ENCODE measurements around the gene USH2A.

The USH2A gene

GRCh38 chr1:215835951-215836350, 587.3 kb downstream of the USH2A start:
- no peak for DNase-seq

GRCh38 chr1:215833941-215834729, 589.1 kb downstream of the USH2A start:
- no peak for DNase-seq

GRCh38 chr1:215830226-215830810, 592.9 kb downstream of the USH2A start:
- DNase-seq: no peak

GRCh38 chr1:215825056-215825455, 598.2 kb downstream of the USH2A start:
- no peak for DNase-seq

- DNase-seq: no peak
Measured at GRCh38 chr1:215824245-215824644, 599.0 kb downstream of the USH2A start.

GRCh38 chr1:215819114-215819513, 604.1 kb downstream of the USH2A start:
- DNase-seq: no peak

- DNase-seq: no peak
Measured at GRCh38 chr1:215807911-215808436, 615.3 kb downstream of the USH2A start.

- DNase-seq: no peak
Measured at GRCh38 chr1:215807218-215807617, 616.0 kb downstream of the USH2A start.

GRCh38 chr1:215797859-215798258, 625.4 kb downstream of the USH2A start:
- no peak for DNase-seq

- DNase-seq: no peak
Measured at GRCh38 chr1:215794156-215794555, 629.1 kb downstream of the USH2A start.

- DNase-seq: no peak
Measured at GRCh38 chr1:215793180-215793579, 630.1 kb downstream of the USH2A start.

- DNase-seq: no peak
Measured at GRCh38 chr1:215792446-215792845, 630.8 kb downstream of the USH2A start.

- no peak for DNase-seq
Measured at GRCh38 chr1:215789981-215790380, 633.3 kb downstream of the USH2A start.

GRCh38 chr1:215786997-215787396, 636.3 kb downstream of the USH2A start:
- DNase-seq: no peak

- no peak for DNase-seq
Measured at GRCh38 chr1:215780641-215781040, 642.6 kb downstream of the USH2A start.

GRCh38 chr1:215780139-215780538, 643.1 kb downstream of the USH2A start:
- no peak for DNase-seq

- DNase-seq: no peak
Measured at GRCh38 chr1:215779729-215780128, 643.5 kb downstream of the USH2A start.

- DNase-seq: no peak
Measured at GRCh38 chr1:215777370-215777925, 645.8 kb downstream of the USH2A start.

- no peak for DNase-seq
Measured at GRCh38 chr1:215776336-215776735, 646.9 kb downstream of the USH2A start.

GRCh38 chr1:215772151-215772550, 651.1 kb downstream of the USH2A start:
- no peak for DNase-seq

GRCh38 chr1:215768303-215768702, 654.9 kb downstream of the USH2A start:
- no peak for DNase-seq

GRCh38 chr1:215767761-215768160, 655.5 kb downstream of the USH2A start:
- DNase-seq: no peak

GRCh38 chr1:215766521-215766920, 656.7 kb downstream of the USH2A start:
- no peak for DNase-seq

GRCh38 chr1:215765833-215766232, 657.4 kb downstream of the USH2A start:
- no peak for DNase-seq

All from stimulated activated CD4-positive, alpha-beta T cell treated with anti-CD3 and anti-CD28 coated beads, Interleukin-2, amount 100 ng/mL, for 48 hours (primary cell).